HEK293 (cell line): Measurements from ENCODE around the gene RHPN2.

Source experiments
- CTCF ChIA-PET: fragments of 350-600 bp; formaldehyde crosslinking; extraction: SDS; loops from one replicate; lab custom pipeline; 2021; ENCODE audit warnings: antibody characterized with exemption; lab: Yijun Ruan, JAX
- POLR2A ChIA-PET: fragments of 300-600 bp; formaldehyde crosslinking; extraction: SDS; loops from one replicate; lab custom pipeline; 2020; ENCODE audit warnings: antibody characterized with exemption, inconsistent platforms; lab: Yijun Ruan, JAX
- H3K27ac ChIP-seq: fragments of 200-500 bp; sonication (Bioruptor generic); 2 replicates; pipeline ENCODE4 v1.5.1; 2014; ENCODE audit warnings: low read depth, low read length, control low read depth, inconsistent platforms; ENCODE audit errors: extremely low read depth
- H3K36me3 ChIP-seq, 2 experiments: fragments of 200-500 bp in 1 of 2; sonication (Bioruptor generic) in 1 of 2; 1 replicate in 1 of 2; 2 replicates in 1 of 2; pipeline ENCODE4 v1.5.1; 2014 to 2017; ENCODE audit warnings: inconsistent platforms in 2 of 2, low read length in 2 of 2; ENCODE audit not compliant: control insufficient read depth in 2 of 2, insufficient read depth in 1 of 2
- H3K4me1 ChIP-seq: fragments of 200-500 bp; sonication (Bioruptor generic); 2 replicates; pipeline ENCODE4 v1.5.1; 2014; ENCODE audit warnings: mild to moderate bottlenecking, low read length, inconsistent platforms; ENCODE audit not compliant: control insufficient read depth, insufficient read depth
- H3K4me3 ChIP-seq: 2 replicates; pipeline ENCODE4 v1.5.1; 2011; ENCODE audit warnings: low read depth, mild to moderate bottlenecking, control low read depth, low read length, moderate library complexity
- H3K9me3 ChIP-seq: fragments of 200-500 bp; sonication (Bioruptor generic); 2 replicates; pipeline ENCODE4 v1.5.1; 2014; ENCODE audit warnings: low read depth, low read length, inconsistent platforms; ENCODE audit not compliant: control insufficient read depth, insufficient read depth
- CTCF ChIP-seq: fragments of 450-650 bp; formaldehyde crosslinking; IDR thresholded peaks from 2 replicates; pipeline ENCODE4 v1.5.1; 2016; ENCODE audit warnings: missing biosample characterization, missing genetic modification characterization
- HIC1 ChIP-seq: fragments of 450-650 bp; formaldehyde crosslinking; IDR thresholded peaks from 2 replicates; pipeline ENCODE4 v1.5.1; 2016; ENCODE audit warnings: missing biosample characterization, missing genetic modification characterization
- IKZF3 ChIP-seq: fragments of 450-650 bp; IDR thresholded peaks from 2 replicates; pipeline ENCODE4 v1.5.0; 2018; ENCODE audit warnings: missing biosample characterization, mild to moderate bottlenecking, missing genetic modification characterization, moderate library complexity
- KLF7 ChIP-seq: fragments of 450-650 bp; formaldehyde crosslinking; IDR thresholded peaks from 2 replicates; pipeline ENCODE4 v1.5.1; 2016; ENCODE audit warnings: missing biosample characterization, missing genetic modification characterization, borderline replicate concordance
- MEIS1 ChIP-seq: sonication (generic); formaldehyde crosslinking; IDR thresholded peaks from 2 replicates; pipeline ENCODE4 v1.8.1; 2022; ENCODE audit warnings: missing genetic modification reagents, mild to moderate bottlenecking, borderline replicate concordance
- MZF1 ChIP-seq: fragments of 450-650 bp; formaldehyde crosslinking; IDR thresholded peaks from 2 replicates; pipeline ENCODE4 v1.5.1; 2017; ENCODE audit warnings: missing biosample characterization, missing genetic modification characterization, borderline replicate concordance
- PRDM1 ChIP-seq: fragments of 450-650 bp; formaldehyde crosslinking; IDR thresholded peaks from 2 replicates; pipeline ENCODE4; 2016; ENCODE audit warnings: missing biosample characterization, missing genetic modification characterization
- PRDM4 ChIP-seq: fragments of 450-650 bp; formaldehyde crosslinking; IDR thresholded peaks from 2 replicates; pipeline ENCODE4 v1.5.1; 2017; ENCODE audit warnings: missing biosample characterization, missing genetic modification characterization
- REPIN1 ChIP-seq: fragments of 450-650 bp; formaldehyde crosslinking; IDR thresholded peaks from 2 replicates; pipeline ENCODE4 v1.5.1; 2017; ENCODE audit warnings: missing biosample characterization, missing genetic modification characterization, low read depth
- TRIM28 ChIP-seq: IDR thresholded peaks from 2 replicates; pipeline ENCODE4 v1.6.1; 2011; ENCODE audit warnings: low read length, control low read depth, borderline replicate concordance
- ZNF138 ChIP-seq: fragments of 450-650 bp; formaldehyde crosslinking; IDR thresholded peaks from 2 replicates; pipeline ENCODE4 v1.5.1; 2016; ENCODE audit warnings: missing biosample characterization, missing genetic modification characterization, borderline replicate concordance
- ZNF2 ChIP-seq: fragments of 450-650 bp; formaldehyde crosslinking; IDR thresholded peaks from 2 replicates; pipeline ENCODE4 v1.5.1; 2016; ENCODE audit warnings: missing biosample characterization, missing genetic modification characterization
- ZNF292 ChIP-seq: fragments of 450-650 bp; formaldehyde crosslinking; IDR thresholded peaks from 2 replicates; pipeline ENCODE4 v1.5.1; 2016; ENCODE audit warnings: low read depth, missing biosample characterization, missing genetic modification characterization, borderline replicate concordance
- ZNF366 ChIP-seq: fragments of 450-650 bp; formaldehyde crosslinking; conservative IDR thresholded peaks from 2 replicates; pipeline ENCODE4 v1.5.1; 2016; ENCODE audit warnings: missing biosample characterization, missing genetic modification characterization
- ZNF391 ChIP-seq: fragments of 450-650 bp; formaldehyde crosslinking; IDR thresholded peaks from 2 replicates; pipeline ENCODE4 v1.5.1; 2016; ENCODE audit warnings: low read depth, missing biosample characterization, missing genetic modification characterization, borderline replicate concordance
- ZNF423 ChIP-seq: fragments of 450-650 bp; formaldehyde crosslinking; IDR thresholded peaks from 2 replicates; pipeline ENCODE4 v1.5.1; 2016; ENCODE audit warnings: missing biosample characterization, missing genetic modification characterization
- ZNF561 ChIP-seq: fragments of 450-650 bp; IDR thresholded peaks from 2 replicates; pipeline ENCODE4 v1.5.1; 2018; ENCODE audit warnings: missing biosample characterization, missing genetic modification characterization, borderline replicate concordance
- ZNF639 ChIP-seq: fragments of 450-650 bp; formaldehyde crosslinking; IDR thresholded peaks from 2 replicates; pipeline ENCODE4 v1.5.1; 2016; ENCODE audit warnings: missing biosample characterization, missing genetic modification characterization
- ZNF670 ChIP-seq: fragments of 450-650 bp; formaldehyde crosslinking; IDR thresholded peaks from 2 replicates; pipeline ENCODE4 v1.5.1; 2016; ENCODE audit warnings: missing biosample characterization, missing genetic modification characterization, low read depth
- ZNF792 ChIP-seq: fragments of 450-650 bp; formaldehyde crosslinking; IDR thresholded peaks from 2 replicates; pipeline ENCODE4 v1.5.1; 2016; ENCODE audit warnings: missing biosample characterization, missing genetic modification characterization
- ZNF843 ChIP-seq: fragments of 450-650 bp; formaldehyde crosslinking; IDR thresholded peaks from 2 replicates; pipeline ENCODE4 v1.5.1; 2016; ENCODE audit warnings: missing biosample characterization, missing genetic modification characterization
- ZSCAN30 ChIP-seq: fragments of 450-650 bp; IDR thresholded peaks from 2 replicates; pipeline ENCODE4 v1.5.1; 2018; ENCODE audit warnings: missing biosample characterization, mild to moderate bottlenecking, missing genetic modification characterization, moderate library complexity

The RHPN2 gene

GRCh38 chr19:33063753-33064457 is 783 bp downstream of the RHPN2 start (continued):
- TF ChIP-seq CTCF, result peak; percentile 67
- TF ChIP-seq KLF7 (tag by site-specific recombination), result peak; percentile 30; the same call in 1 of the 2 replicates
- TF ChIP-seq MZF1 (tag by site-specific recombination), result no peak
- TF ChIP-seq ZNF2 (tag by site-specific recombination), result peak; percentile 85
- 0 out of 2 replicates have a peak, but pooled peaks have one; percentile 41 for TF ChIP-seq ZNF843 (tag by site-specific recombination)
- no peak for TF ChIP-seq ZNF670 (tag by site-specific recombination)
- no peak for TF ChIP-seq ZNF138 (tag by site-specific recombination)
- peak; percentile 71; the same call in 1 of the 2 replicates for TF ChIP-seq ZNF561 (tag by site-specific recombination)
- no peak; the same call in 1 of the 2 replicates for TF ChIP-seq ZNF792 (tag by site-specific recombination)

- CTCF ChIA-PET, result interaction anchor here (0.7 to 1.4 kb wide), 4 partner anchors 10 to 21 kb away, joined by 3 to 8 read pairs (median 3); no protein-coding TSS in a partner anchor
- H3K9me3 ChIP-seq, result no peaks in the 10 kb centered on the region
- POLR2A ChIA-PET, result interaction anchor here (1.1 to 2.6 kb wide), 5 partner anchors 8 to 92 kb away, joined by 3 to 26 read pairs (median 7); partner anchors contain the start of genes CEP89 and FAAP24
- peak overlapping the region; percentile 45 for H3K4me3 ChIP-seq
- no peak overlapping the region for H3K27ac ChIP-seq
- TF ChIP-seq ZNF561 (tag by site-specific recombination) (peak; percentile 33; the same call in 1 of the 2 replicates), HIC1 (tag by site-specific recombination) (0 out of 2 replicates have a peak, but pooled peaks have one; percentile 26), ZNF366 (tag by site-specific recombination) (peak; percentile 45), PRDM1 (tag by site-specific recombination) (peak; percentile 46; the same call in 1 of the 2 replicates), IKZF3 (tag by site-specific recombination) (0 out of 2 replicates have a peak, but pooled peaks have one; percentile 52), REPIN1 (tag by site-specific recombination) (0 out of 2 replicates have a peak, but pooled peaks have one; percentile 39), ZNF423 (tag by site-specific recombination) (no peak), ZNF292 (tag by site-specific recombination) (no peak)
- peaks cover 0 to 4% of the 10 kb centered on the region in 2 experiments; a peak in 1 of 3 replicates for H3K36me3 ChIP-seq
- H3K4me1 ChIP-seq, result peaks cover 16% of the 10 kb centered on the region
These were observed 1.3 kb downstream of the RHPN2 start for GRCh38 chr19:33063356-33063752.

GRCh38 chr19:33062902-33063301 is 1.8 kb downstream of the RHPN2 start:
- POLR2A ChIA-PET, result interaction anchor here (1.0 to 2.6 kb wide), 4 partner anchors 10 to 22 kb away, joined by 4 to 26 read pairs (median 7); no protein-coding TSS in a partner anchor
- H3K4me3 ChIP-seq, result no peak overlapping the region
- H3K9me3 ChIP-seq, result no peaks in the 10 kb centered on the region
- CTCF ChIA-PET, result interaction anchor here (1.2 to 1.4 kb wide), 2 partner anchors 11 to 13 kb away, joined by 3 read pairs; no protein-coding TSS in a partner anchor
- H3K27ac ChIP-seq, result no peak overlapping the region
- H3K4me1 ChIP-seq, result peaks cover 16% of the 10 kb centered on the region
- peaks cover 0 to 4% of the 10 kb centered on the region in 2 experiments; a peak in 1 of 3 replicates for H3K36me3 ChIP-seq
- no peak for TF ChIP-seq PRDM4
- no peak for TF ChIP-seq ZNF639 (tag by site-specific recombination)
- TF ChIP-seq ZSCAN30 (tag by site-specific recombination), result 0 out of 2 replicates have a peak, but pooled peaks have one; percentile 34
- TF ChIP-seq TRIM28, result no peak
- TF ChIP-seq ZNF391 (tag by site-specific recombination), result no peak
- TF ChIP-seq MEIS1 (CRISPR knock-in tag), result no peak
